GM18951 (cell line): ENCODE measurements around the gene ACAD10.

Experiments used
- POLR2A ChIP-seq: IDR thresholded peaks from 4 replicates; pipeline ENCODE4 v1.6.1; 2011; ENCODE audit warnings: mild to moderate bottlenecking; ENCODE audit not compliant: insufficient read length, insufficient read depth; ENCODE audit errors: extremely low read depth
- in situ Hi-C: fragments of 300-500 bp; cut with MboI; formaldehyde crosslinking; loops from one replicate; pipeline ENCODE4 v1.12.0; 2022; ENCODE audit warnings: low sequenced_read_pairs, mixed read lengths, inconsistent platforms; ENCODE audit not compliant: unreplicated experiment

Gene ACAD10

DNA sequence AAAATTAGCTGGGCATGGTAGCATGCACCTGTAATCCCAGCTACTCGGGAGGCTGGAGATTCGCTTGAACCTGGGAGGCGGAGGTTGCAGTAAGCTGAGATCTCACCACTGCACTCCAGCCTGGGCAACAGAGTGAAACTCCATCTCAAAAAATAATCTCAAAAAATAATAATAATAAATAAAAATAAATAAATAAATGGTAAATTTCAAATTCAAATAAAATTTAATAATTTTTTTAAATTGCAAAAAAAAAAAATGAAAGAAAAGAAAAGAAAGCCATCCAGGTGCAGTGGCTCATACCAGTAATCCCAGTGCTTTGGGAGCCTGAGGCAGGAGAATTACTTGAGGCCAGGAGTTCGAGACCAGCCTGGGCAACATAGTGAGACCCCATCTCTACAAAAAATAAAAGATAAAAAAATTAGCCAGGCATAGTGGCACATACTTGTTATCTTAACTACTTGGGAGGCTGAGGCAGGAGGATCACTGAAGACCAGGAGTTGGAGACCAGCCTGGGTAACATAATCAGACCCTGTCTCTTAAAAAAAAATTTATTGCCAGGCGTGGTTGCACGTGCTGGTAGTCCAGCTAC lies 117.3 kb downstream of the ACAD10 start:
- in situ Hi-C loops = no loop called here
- no peak for TF ChIP-seq POLR2A

- in situ Hi-C loops = no loop called here
- no peak for TF ChIP-seq POLR2A
Measured at GRCh38 chr12:111803851-111804250, 118.0 kb downstream of the ACAD10 start.

DNA sequence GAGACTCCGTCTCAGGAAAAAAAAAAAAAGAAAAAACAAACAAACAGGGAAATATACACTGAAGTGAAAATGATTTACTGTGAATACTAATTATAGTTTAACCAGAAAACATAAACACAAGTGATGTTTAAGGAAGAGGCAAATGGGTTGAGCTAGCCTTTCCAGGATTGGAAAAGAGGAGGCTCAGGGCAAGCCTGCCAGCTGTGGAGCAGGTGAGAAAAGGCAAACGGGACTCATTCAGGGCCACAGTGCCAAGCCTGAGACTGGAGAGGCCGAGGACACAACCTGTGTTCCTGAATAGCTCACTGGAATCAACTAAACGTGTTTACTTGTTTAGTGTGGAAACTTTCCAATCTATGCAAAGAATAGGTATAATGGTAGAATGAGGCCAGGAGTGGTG lies 120.5 kb downstream of the ACAD10 start:
- no peak for TF ChIP-seq POLR2A
- in situ Hi-C loops = no loop called here
